ENCODE data around the gene ACTN1. TPM values are rescaled to one million over a fixed set of nuclear protein-coding genes. Genes with fewer than 3 reads are reported as not detected.

ACTN1 gene
- total RNA-seq, 2 experiments from 2014 or later, result 171 to 177 TPM

DNA sequence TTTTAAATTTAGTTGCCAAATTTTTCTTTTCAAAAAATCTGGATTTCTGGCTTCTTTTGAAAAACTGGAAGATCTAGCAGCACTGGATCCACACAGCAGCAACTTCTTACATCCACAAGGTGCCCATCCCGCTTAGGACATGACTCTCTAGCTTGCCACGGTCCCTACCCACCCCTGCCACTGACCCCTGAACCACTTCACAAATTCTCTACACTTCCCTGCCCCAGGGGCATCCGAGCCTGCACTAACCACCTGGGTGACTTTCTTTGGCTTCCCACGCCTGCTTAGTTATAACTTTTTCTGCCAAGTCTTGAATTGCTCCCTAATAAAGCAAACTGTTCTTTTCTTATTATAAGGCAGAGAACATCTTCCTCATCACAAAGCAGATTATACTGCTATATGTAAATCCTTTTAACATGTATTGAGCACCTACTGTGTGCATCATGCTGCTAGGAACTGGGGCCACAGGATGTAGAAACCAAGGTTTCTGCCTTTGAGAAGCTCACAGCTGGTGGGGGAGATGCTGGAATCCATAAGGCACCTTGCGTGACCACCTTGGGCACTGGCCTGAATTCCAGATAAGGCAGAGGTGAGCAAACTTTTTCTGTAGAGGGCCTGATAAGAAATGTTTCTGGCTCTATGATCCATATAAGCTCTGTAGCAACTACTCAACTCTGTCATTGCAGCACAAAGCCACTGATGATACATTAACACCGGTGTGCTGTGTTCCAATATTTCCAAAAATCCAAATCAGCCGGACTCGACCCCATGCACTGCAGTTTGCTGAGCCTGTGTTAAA lies 59.8 kb downstream of the ACTN1 start:
- no peak for DNase-seq
- H3K4me1 Mint-ChIP-seq, result peaks cover 53% of the 10 kb centered on the region
- H3K27me3 Mint-ChIP-seq, result no peaks in the 10 kb centered on the region
- peaks cover 1% of the 10 kb centered on the region for H3K9me3 Mint-ChIP-seq
- H3K36me3 Mint-ChIP-seq, result peaks cover 63% of the 10 kb centered on the region
- peak overlapping the region; percentile 75 for H3K27ac Mint-ChIP-seq
- H3K4me3 Mint-ChIP-seq, result no peak overlapping the region

DNA sequence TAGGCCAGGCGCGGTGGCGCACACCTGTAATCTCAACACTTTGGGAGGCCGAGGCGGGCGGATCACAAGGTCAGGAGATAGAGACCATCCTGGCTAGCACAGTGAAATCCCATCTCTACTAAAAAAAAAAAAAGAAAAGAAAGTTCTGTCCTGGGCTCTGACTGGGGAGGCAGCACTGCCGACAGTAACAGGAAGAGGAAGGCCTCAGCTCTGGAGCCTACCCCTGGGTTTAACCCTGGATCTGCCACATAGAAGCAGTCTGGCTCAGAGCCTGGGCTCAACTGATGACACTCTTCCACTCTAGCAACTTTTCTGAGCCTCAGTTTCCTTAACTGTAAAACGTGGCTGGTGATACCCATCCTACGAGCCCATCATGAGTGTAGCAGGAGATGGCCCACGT lies 60.5 kb downstream of the ACTN1 start:
- Mint-ChIP-seq H3K27me3 (no peaks in the 10 kb centered on the region), H3K9me3 (peaks cover 1% of the 10 kb centered on the region), H3K4me1 (peaks cover 52% of the 10 kb centered on the region), H3K27ac (peak overlapping the region; percentile 75), H3K36me3 (peaks cover 57% of the 10 kb centered on the region), H3K4me3 (peak overlapping the region; percentile 22)
- no peak for DNase-seq

DNA sequence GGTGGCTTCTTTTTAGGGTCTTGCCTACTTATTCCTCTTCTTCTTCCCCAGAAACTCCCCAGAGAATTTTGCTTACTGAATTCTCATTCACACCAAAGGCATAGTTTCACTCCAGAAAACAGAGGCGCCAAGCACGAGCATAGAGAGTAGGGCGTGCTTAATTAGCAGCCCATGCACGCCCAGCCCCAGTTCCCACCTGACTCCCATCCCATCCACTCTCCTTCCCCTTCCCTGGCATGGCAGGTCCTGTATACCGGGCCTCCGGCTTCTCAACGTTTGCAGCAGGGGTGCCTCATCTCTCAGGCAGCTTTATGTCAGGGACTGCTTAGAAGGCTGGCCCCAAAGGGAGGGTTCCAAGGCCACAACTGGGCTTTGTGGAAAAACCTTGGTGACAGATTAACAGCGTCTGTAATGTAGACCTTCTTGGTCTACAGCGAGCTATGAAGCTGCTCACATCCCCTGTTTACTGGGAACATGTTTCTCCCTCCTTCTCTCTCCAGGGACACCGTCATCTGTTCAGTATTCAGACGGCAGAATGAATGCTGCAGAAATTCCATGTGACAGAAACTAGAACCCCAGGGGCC lies 62.7 kb downstream of the ACTN1 start:
- Mint-ChIP-seq H3K4me3 (no peak overlapping the region), H3K27ac (peak overlapping the region; percentile 79), H3K36me3 (peaks cover 52% of the 10 kb centered on the region), H3K27me3 (no peaks in the 10 kb centered on the region), H3K9me3 (peaks cover 1% of the 10 kb centered on the region), H3K4me1 (peaks cover 65% of the 10 kb centered on the region)
- DNase-seq, result no peak

DNA sequence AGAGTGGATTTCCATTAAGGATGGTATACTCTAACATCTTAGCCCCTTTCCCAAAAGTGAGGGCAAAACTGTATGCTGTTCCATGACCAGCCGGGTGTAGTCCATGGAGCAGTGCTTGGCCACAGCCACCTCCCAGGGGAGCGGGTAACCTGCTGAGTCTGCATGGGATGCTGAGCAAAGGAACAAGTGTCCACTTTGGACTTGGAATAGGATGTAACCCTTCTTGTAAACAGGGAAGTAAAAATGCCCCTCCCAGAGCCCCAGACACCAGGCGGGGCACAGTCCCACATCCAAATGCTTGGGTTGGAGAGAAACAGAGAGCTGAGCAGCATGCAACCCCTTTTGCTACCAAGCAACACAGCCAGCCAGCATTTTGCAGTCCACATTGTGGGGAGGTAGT lies 65.6 kb downstream of the ACTN1 start:
- peak overlapping the region; percentile 60 for H3K27ac Mint-ChIP-seq
- H3K4me1 Mint-ChIP-seq, result peaks cover 56% of the 10 kb centered on the region
- no peaks in the 10 kb centered on the region for H3K9me3 Mint-ChIP-seq
- DNase-seq, result no peak
- H3K4me3 Mint-ChIP-seq, result no peak overlapping the region
- H3K36me3 Mint-ChIP-seq, result peaks cover 54% of the 10 kb centered on the region
- no peaks in the 10 kb centered on the region for H3K27me3 Mint-ChIP-seq

DNA sequence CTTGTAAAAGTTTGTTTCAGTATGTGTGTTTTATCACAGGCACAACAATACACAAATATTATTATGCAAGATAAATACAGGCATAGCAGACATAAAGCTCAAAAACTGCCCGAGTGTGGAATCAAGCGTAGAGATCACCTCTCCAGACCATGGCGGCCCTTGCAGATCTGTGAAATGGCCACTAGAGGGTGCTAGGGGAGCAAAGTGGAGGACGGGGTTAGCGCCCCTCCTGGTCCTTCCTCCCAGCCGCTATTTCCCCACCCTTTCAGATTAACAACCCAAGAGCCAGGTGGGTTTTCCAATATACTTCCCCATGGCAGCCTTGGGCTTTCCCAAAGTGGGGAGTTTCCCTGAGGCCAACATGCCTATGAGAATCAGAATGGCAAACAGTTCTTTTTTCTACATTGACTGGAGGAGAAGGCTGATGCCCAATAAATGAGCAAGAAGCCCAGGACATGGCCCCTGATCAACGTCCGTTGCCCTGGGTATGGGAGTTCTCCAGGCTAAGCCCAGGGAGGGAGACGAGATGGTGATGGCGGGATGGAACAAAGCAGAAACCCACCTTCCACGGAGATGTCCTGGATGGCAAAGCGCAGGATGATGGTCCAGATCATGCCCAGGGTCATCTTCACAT lies 67.4 kb downstream of the ACTN1 start:
- peak overlapping the region; percentile 89 for H3K27ac Mint-ChIP-seq

DNA sequence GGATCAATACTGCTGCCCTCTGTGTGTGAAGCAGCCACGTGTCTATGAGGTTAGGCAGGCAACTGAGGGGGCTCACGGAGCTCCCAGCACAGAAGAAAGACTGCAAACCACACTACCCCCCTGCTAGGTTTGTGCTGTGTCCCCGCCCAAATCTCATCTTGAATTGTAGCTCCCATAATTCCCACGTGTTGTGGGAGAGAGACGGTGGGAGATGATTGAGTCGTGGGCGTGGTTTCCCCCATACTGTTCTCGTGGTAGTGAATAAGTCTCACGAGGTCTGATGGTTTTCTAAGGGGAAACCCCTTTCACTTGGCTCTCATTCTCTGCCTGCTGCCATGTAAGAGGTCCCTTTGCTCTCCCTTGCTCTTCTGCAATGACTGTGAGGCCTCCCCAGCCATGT lies 68.6 kb downstream of the ACTN1 start:
- H3K36me3 Mint-ChIP-seq, result peaks cover 40% of the 10 kb centered on the region
- H3K27ac Mint-ChIP-seq, result peak overlapping the region; percentile 89
- no peaks in the 10 kb centered on the region for H3K27me3 Mint-ChIP-seq
- no peaks in the 10 kb centered on the region for H3K9me3 Mint-ChIP-seq
- peak overlapping the region; percentile 40 for H3K4me3 Mint-ChIP-seq
- peak; percentile 41 for DNase-seq
- H3K4me1 Mint-ChIP-seq, result peaks cover 48% of the 10 kb centered on the region

More for the DNA sequence above, 67.4 kb downstream of the ACTN1 start:
- H3K4me1 Mint-ChIP-seq, result peaks cover 48% of the 10 kb centered on the region
- peaks cover 45% of the 10 kb centered on the region for H3K36me3 Mint-ChIP-seq
- no peak overlapping the region for H3K4me3 Mint-ChIP-seq
- H3K27me3 Mint-ChIP-seq, result no peaks in the 10 kb centered on the region
- peak; percentile 77 for DNase-seq
- H3K9me3 Mint-ChIP-seq, result no peaks in the 10 kb centered on the region

DNA sequence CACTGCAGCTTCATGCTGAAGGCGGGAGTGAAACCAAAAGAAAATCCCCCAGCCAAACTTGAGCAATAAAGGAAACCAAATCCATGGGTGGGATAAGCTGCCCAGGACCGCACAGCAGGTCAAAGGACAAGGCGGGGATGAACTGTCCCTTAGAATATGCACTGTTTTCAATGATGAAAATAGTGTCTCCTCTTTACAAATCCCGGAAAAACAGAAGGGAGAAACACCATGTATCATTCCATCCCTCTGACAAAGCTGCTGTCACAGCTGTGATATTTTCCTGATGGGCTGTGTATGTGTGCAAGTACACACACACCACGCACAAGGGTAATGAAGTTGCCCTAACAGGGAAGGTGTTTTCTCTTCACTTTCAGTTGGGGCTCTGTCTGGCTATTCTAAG lies 70.3 kb downstream of the ACTN1 start:
- Mint-ChIP-seq H3K36me3 (peaks cover 40% of the 10 kb centered on the region), H3K27ac (no peak overlapping the region), H3K27me3 (no peaks in the 10 kb centered on the region), H3K4me1 (peaks cover 39% of the 10 kb centered on the region), H3K9me3 (no peaks in the 10 kb centered on the region), H3K4me3 (no peak overlapping the region)
- DNase-seq, result no peak

DNA sequence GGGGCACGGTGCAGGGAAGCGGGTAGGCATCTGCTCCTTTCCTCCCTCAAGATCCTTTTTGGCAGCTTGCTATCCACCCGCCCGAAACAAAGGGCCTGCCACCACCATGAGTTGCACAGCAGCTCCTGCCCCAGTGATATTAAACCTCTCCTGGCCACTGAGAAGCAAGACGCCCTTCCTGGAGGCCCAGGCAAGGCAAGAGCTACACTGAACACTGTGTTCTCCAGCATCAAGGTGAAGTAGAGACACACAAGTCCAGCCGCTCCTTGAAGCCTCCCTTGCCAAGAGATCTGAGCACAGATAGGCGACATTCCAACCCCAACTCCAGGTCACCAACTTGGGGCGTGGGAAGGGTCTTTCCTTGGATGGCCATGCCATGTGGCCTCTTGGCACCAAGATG lies 70.9 kb downstream of the ACTN1 start:
- Mint-ChIP-seq H3K4me1 (peaks cover 33% of the 10 kb centered on the region), H3K4me3 (no peak overlapping the region), H3K27me3 (no peaks in the 10 kb centered on the region), H3K9me3 (no peaks in the 10 kb centered on the region), H3K36me3 (peaks cover 40% of the 10 kb centered on the region), H3K27ac (peak overlapping the region; percentile 54)
- DNase-seq, result no peak

DNA sequence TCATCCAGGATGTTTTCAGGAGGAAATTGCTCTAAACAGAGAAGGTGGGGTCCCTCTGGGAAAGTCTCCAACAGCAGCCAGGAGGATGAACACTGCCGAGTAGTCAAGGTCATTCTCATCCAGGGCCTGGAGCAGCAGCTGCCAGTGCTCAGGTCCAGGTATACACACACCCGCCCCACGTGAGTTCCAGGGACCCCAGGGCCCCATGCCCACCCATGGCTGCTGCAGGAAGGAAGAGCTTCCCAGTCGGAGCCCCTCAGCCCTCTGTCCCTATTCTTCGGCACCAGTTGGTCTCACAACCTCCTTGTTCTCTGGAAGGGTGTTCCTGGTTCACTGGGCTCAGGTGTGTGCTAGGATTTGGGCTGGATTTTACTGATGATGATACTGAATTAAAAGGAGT lies 72.7 kb downstream of the ACTN1 start:
- Mint-ChIP-seq H3K4me3 (no peak overlapping the region), H3K9me3 (no peaks in the 10 kb centered on the region), H3K27me3 (no peaks in the 10 kb centered on the region), H3K4me1 (peaks cover 15% of the 10 kb centered on the region), H3K36me3 (peaks cover 44% of the 10 kb centered on the region), H3K27ac (no peak overlapping the region)
- no peak for DNase-seq

DNA sequence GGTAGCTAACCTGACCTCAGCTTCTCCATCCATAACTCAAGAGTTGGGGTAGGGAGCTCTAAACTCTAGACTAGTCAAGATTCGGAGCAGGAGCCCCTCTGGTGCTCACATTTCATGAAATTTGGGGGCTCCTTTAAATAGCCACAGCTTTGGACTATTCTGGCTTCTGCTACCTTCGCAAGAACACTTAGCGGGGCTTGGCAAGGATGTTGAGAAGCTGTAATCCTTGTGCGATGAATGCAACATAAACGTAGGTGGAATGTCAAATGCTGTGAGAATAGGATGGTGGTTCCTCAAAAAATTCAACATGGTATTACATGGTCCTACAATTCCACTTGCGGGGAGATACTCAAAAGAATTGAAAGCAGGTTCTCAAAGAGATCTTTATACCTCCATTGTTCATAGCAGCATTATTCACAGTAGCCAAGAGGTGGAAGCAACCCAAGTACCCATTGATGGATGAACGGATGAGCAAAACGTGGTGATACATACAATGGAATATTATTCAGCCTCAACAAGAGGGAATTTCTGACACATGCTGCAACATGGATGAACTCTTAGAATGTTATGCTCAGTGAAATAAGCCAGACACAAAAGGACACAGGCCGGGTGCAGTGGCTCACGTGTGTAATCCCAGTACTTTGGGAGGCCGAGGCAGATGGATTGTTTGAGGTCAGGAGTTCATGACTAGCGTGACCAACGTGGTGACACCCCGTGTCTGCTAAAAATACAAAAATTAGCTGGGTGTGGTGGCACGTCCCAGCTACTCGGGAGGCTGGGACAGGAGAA lies 73.8 kb downstream of the ACTN1 start:
- Mint-ChIP-seq H3K27me3 (no peaks in the 10 kb centered on the region), H3K4me3 (no peak overlapping the region), H3K27ac (no peak overlapping the region), H3K36me3 (peaks cover 40% of the 10 kb centered on the region), H3K4me1 (peaks cover 9% of the 10 kb centered on the region), H3K9me3 (no peaks in the 10 kb centered on the region)
- DNase-seq, result no peak

DNA sequence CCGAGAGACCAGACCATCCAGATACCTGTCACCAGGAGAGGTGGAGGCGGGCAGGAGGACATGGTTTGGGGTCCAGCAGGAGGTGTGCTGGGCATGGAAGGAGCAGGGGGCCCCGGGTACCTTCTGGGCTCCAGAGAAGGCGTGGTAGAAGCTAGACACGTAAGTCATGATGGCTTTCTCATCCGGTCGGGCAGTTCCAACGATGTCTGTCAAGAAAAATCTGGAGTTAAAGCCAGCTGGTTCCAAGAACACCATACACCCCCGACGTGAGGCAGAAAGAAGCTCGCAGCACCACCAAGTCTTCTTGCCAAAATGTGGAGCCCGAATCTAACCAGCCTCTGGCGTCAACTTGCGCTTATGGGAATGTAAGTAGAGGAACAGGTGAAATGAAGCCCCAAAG lies 76.7 kb downstream of the ACTN1 start:
- H3K36me3 Mint-ChIP-seq, result peaks cover 54% of the 10 kb centered on the region
- no peak overlapping the region for H3K4me3 Mint-ChIP-seq
- H3K27me3 Mint-ChIP-seq, result peaks cover 6% of the 10 kb centered on the region
- H3K27ac Mint-ChIP-seq, result no peak overlapping the region
- no peak for DNase-seq
- H3K4me1 Mint-ChIP-seq, result peaks cover 27% of the 10 kb centered on the region
- no peaks in the 10 kb centered on the region for H3K9me3 Mint-ChIP-seq

DNA sequence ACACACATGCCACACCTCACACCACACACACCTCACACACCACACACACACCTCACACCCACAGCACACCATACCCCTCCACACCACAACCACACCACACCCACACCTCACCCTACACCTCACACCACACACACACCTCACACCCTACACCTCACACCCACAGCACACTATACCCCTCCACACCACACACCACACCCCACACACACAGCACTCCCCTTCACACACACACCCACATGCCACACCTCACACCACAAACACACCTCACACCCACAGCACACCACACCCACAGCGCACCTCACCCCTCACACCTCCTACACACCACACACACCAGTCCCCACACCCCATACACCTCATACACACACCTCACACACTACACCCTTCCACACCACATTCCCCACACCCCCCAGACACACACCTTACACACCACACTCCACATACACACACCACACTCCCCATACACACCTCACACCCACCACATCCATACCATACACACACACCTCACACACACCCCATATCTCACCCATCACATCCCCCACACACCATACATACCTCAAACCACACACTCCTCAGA lies 80.0 kb downstream of the ACTN1 start:
- peak overlapping the region; percentile 76 for H3K27ac Mint-ChIP-seq
- peaks cover 6% of the 10 kb centered on the region for H3K27me3 Mint-ChIP-seq
- peaks cover 48% of the 10 kb centered on the region for H3K36me3 Mint-ChIP-seq
- no peaks in the 10 kb centered on the region for H3K9me3 Mint-ChIP-seq
- H3K4me1 Mint-ChIP-seq, result peaks cover 36% of the 10 kb centered on the region
- DNase-seq, result peak; percentile 21
- peak overlapping the region; percentile 19 for H3K4me3 Mint-ChIP-seq

DNA sequence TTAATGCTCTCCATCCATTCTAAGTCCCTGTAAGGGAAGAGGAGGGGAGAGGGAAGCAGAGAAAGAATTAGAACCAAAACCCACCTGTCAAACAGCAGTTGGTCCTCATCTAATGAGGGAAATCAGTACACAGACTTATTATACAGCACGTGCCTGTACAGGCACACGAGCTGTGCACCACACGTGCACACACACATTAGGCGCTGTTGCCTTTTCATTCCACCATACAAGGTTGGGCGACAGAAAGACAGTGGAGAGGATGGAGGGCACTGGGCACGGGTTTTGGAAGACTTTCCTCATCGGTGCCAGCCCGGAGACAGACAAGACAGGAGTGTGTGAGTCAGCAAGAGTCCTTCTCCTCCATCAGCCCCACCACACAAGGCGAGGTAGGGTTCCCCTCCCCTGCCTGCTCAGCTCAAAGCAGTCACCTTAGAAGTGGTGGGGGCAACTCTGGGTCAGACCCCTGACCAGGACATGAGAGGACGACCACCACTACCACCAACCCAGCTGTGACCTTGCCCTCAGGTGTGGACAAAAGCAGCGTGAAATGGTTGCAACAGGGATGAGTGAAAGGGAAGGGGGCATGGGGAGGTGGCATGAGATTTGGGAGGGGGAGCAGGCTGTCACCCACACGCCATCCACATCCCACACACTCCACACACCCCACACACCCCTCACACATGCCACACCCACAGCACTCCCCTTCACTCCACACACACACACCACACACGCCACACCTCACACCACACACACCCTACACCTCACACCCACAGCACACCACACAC lies 80.7 kb downstream of the ACTN1 start:
- Mint-ChIP-seq H3K4me1 (peaks cover 36% of the 10 kb centered on the region), H3K4me3 (no peak overlapping the region), H3K27ac (peak overlapping the region; percentile 76), H3K36me3 (peaks cover 47% of the 10 kb centered on the region), H3K9me3 (no peaks in the 10 kb centered on the region), H3K27me3 (peaks cover 6% of the 10 kb centered on the region)
- DNase-seq, result no peak

DNA sequence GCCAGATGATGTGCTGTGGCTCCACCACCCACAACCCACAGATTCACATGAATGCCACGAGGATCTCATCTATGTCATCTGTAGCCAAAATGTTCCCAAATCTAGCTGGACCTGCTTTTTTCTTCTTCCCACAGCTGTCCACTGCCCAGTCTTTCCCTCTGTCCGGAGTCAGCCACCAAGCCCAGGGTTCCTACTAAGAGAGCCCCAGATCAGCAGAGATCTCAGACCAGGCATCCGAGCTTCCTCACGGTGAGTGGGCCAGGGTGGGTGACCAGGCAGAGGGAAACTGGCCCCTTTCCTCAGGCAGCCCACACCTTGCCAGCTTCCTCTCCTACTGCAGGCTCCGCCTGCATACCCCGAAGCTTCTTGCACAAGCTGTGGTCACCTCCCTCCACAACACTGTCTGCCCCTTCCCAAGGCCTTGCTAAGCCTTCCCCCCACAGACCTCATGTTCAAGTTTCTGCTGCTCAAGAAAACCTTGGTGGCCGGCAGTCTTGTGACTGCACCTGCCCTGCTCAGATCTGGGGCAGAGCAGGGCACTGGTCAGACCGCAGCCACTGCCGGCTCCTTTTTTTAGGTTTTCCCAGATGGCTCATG lies 81.4 kb downstream of the ACTN1 start:
- peaks cover 47% of the 10 kb centered on the region for H3K36me3 Mint-ChIP-seq
- no peak for DNase-seq
- no peaks in the 10 kb centered on the region for H3K9me3 Mint-ChIP-seq
- H3K4me1 Mint-ChIP-seq, result peaks cover 36% of the 10 kb centered on the region
- H3K27ac Mint-ChIP-seq, result no peak overlapping the region
- H3K27me3 Mint-ChIP-seq, result peaks cover 6% of the 10 kb centered on the region
- no peak overlapping the region for H3K4me3 Mint-ChIP-seq

Measured in activated naive CD8-positive, alpha-beta T cell treated with anti-CD3 and anti-CD28 coated beads for 36 hours (primary cell).